Measurements from ENCODE around the gene TM9SF2. TPM values are rescaled to one million over a fixed set of nuclear protein-coding genes. Genes with fewer than 3 reads are reported as not detected.
A peak's percentile ranks its signal among the peaks of the same experiment; 100 is the strongest.

TM9SF2 gene
- total and polyA plus RNA-seq, 9 of the 15 experiments (the other 6 are each of a cell fraction or from before 2014, with no cell fraction given), result 23.3 to 83.2 (median 55.1) TPM

- TF ChIP-seq ETV5 (CRISPR knock-in tag; IDR thresholded peaks at IDR 0.05; ENCODE audit: low read depth) (0 out of 2 replicates have a peak, but pooled peaks have one; percentile 53), TRIM24 (IDR thresholded peaks at IDR 0.05) (0 out of 4 replicates have a peak, but pooled peaks of 1 of the 2 experiments have one; percentile 12), KDM1A (IDR thresholded peaks at IDR 0.05) (peak in 1 of 2 experiments; percentile 45; a peak in 1 of 4 replicates), CSDE1 (IDR thresholded peaks at IDR 0.05) (no peak), PHF20 (IDR thresholded peaks at IDR 0.05; ENCODE audit: partially characterized antibody) (peak; percentile 33), BRD9 (IDR thresholded peaks at IDR 0.05; ENCODE audit: low read depth, partially characterized antibody) (no peak), RERE (CRISPR knock-in tag; IDR thresholded peaks at IDR 0.05; ENCODE audit: borderline replicate concordance) (no peak), ARID1B (IDR thresholded peaks at IDR 0.05) (no peak), ZNF282 (CRISPR knock-in tag; IDR thresholded peaks at IDR 0.05) (peak; percentile 40; the same call in 1 of the 2 replicates), CHAMP1 (IDR thresholded peaks at IDR 0.05) (no peak), VEZF1 (CRISPR knock-in tag; IDR thresholded peaks at IDR 0.05) (peak; percentile 92), ZFX (CRISPR knock-in tag; IDR thresholded peaks at IDR 0.05) (peak; percentile 77), YY1 (IDR thresholded peaks at IDR 0.05; ENCODE audit: borderline replicate concordance in 1 of 3, control insufficient read depth in 1 of 3, extremely low read depth in 1 of 3, insufficient read depth in 3 of 3, insufficient read length in 1 of 3, insufficient replicate concordance in 2 of 3, low read depth in 1 of 3, low read length in 2 of 3) (peak; percentile 62 to 92 (median 87)), MAX (CRISPR knock-in tag; IDR thresholded peaks at IDR 0.05) (peak; percentile 85), LEF1 (IDR thresholded peaks at IDR 0.05) (no peak), POLR2A (conservative IDR thresholded peaks at IDR 0.05) (peak; percentile 75)
These were observed 105.2 kb downstream of the TM9SF2 start, which contains the start of gene CLYBL (continued) for GRCh38 chr13:99606324-99607066.
